HG03378 (cell line): ENCODE results near the gene FLNB.
"Not testable (repeated sequence)": the region's sequence is repeated elsewhere in the genome, so short reads cannot be mapped to it uniquely, and the experiment has no call there.

Source experiments
- ATAC-seq: cut with Tn5 transposase; IDR thresholded peaks from one replicate; pipeline ENCODE4 v1.9.1; 2021; ENCODE audit warnings: mild to moderate bottlenecking, moderate library complexity; ENCODE audit not compliant: unreplicated experiment

Gene FLNB

GRCh38 chr3:57981483-57982087 lies 26.6 kb upstream of the FLNB start:
- ATAC-seq = no peak

GRCh38 chr3:57982561-57983243 lies 25.5 kb upstream of the FLNB start:
- ATAC-seq = no peak

GRCh38 chr3:57983734-57984518 lies 24.3 kb upstream of the FLNB start:
- ATAC-seq = peak; percentile 98

GRCh38 chr3:57985176-57985983 lies 22.8 kb upstream of the FLNB start:
- no peak for ATAC-seq

GRCh38 chr3:57985984-57986246 lies 22.3 kb upstream of the FLNB start:
- ATAC-seq = no peak

GRCh38 chr3:57986261-57986660 lies 22.0 kb upstream of the FLNB start:
- ATAC-seq = no peak

GRCh38 chr3:57989198-57989597 lies 19.0 kb upstream of the FLNB start:
- ATAC-seq = not testable (repeated sequence)

GRCh38 chr3:57989646-57990045 lies 18.6 kb upstream of the FLNB start:
- no peak for ATAC-seq

GRCh38 chr3:57992452-57993213 lies 15.6 kb upstream of the FLNB start:
- ATAC-seq = no peak

- no peak for ATAC-seq
Measured at GRCh38 chr3:57998366-57999283, 9.6 kb upstream of the FLNB start.

- ATAC-seq = no peak
Measured at GRCh38 chr3:57999417-58000115, 8.7 kb upstream of the FLNB start.

- no peak for ATAC-seq
Measured at GRCh38 chr3:58000306-58001085, 7.7 kb upstream of the FLNB start.

- ATAC-seq = no peak
Measured at GRCh38 chr3:58001086-58001467, 7.1 kb upstream of the FLNB start.

GRCh38 chr3:58001979-58002378 lies 6.2 kb upstream of the FLNB start:
- ATAC-seq = no peak

- no peak for ATAC-seq
Measured at GRCh38 chr3:58003093-58003492, 5.1 kb upstream of the FLNB start.

GRCh38 chr3:58004973-58005372 lies 3.2 kb upstream of the FLNB start:
- ATAC-seq = no peak

GRCh38 chr3:58005669-58006068 lies 2.6 kb upstream of the FLNB start:
- ATAC-seq = no peak

- no peak for ATAC-seq
Measured at GRCh38 chr3:58006661-58007060, 1.6 kb upstream of the FLNB start.
